Right lobe of liver (tissue), 4 donors: ENCODE measurements around the gene DIP2C.

Experiments used
- POLR2A ChIP-seq: fragments of 450-650 bp; IDR thresholded peaks from one replicate; pipeline ENCODE4 v1.6.1; 2017; ENCODE audit warnings: antibody characterized with exemption, mild to moderate bottlenecking
- TF ChIP-seq, protein P1 (sequence below), 4 donors: fragments of 200-600 bp in 3 of 4; fragments of 450-650 bp in 1 of 4; IDR thresholded peaks; one replicate each; pipeline versions ENCODE4 v1.5.1 to v1.8.0; 2016 to 2022; ENCODE audit warnings: antibody characterized with exemption in 4 of 4, mild to moderate bottlenecking in 2 of 4
- donor health status: DM: no; HTN: no; CAD: no.
- donor health status: DM: no; HTN: no; CAD: no.
- donor health status: DM: no; HTN: yes; CAD: no.

DNA sequence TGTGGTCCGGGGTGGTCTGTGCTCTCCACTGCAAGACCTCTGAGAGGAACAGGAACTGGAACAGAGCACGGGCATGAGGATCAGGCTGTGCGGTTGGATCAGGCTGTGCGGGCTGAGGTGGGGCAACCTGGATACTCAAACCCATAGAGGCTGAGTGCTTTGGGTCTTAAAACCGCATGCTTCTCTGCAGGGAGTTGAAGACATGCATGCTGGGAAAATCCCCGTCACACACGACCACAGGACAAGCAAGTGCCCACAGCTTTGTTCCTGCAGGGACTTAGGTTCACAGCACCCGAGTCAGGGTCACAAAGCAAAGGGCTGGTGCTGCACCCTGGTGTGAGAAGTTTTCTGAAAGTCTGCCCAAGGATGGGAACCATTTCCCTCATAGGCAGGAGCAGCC is 333.0 kb downstream of the DIP2C start:
- TF ChIP-seq POLR2A: no peak
- TF ChIP-seq, protein P1, sequence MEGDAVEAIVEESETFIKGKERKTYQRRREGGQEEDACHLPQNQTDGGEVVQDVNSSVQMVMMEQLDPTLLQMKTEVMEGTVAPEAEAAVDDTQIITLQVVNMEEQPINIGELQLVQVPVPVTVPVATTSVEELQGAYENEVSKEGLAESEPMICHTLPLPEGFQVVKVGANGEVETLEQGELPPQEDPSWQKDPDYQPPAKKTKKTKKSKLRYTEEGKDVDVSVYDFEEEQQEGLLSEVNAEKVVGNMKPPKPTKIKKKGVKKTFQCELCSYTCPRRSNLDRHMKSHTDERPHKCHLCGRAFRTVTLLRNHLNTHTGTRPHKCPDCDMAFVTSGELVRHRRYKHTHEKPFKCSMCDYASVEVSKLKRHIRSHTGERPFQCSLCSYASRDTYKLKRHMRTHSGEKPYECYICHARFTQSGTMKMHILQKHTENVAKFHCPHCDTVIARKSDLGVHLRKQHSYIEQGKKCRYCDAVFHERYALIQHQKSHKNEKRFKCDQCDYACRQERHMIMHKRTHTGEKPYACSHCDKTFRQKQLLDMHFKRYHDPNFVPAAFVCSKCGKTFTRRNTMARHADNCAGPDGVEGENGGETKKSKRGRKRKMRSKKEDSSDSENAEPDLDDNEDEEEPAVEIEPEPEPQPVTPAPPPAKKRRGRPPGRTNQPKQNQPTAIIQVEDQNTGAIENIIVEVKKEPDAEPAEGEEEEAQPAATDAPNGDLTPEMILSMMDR (IDR thresholded peaks at IDR 0.05): no peak
